Endothelial cell of umbilical vein (primary cell): ENCODE results near the gene QPCTL. TPM values are rescaled to one million over a fixed set of nuclear protein-coding genes. Genes with fewer than 3 reads are reported as not detected.

Experiments used
- BruUV-seq: library from RNA; stranded (reverse); fragments of 400-500 nt; replicated peaks from 2 replicates; lab custom pipeline; 2021; lab: Mats Ljungman, UMichigan
- CTCF ChIA-PET: fragments of 300-600, 350-600 bp; sonication (Branson Sonifier 250); formaldehyde crosslinking; loops from one replicate; lab custom pipeline; 2021; ENCODE audit warnings: antibody characterized with exemption, inconsistent platforms; lab: Charles Lee
- POLR2A ChIA-PET: fragments of 300-600, 350-600 bp; sonication (Branson Sonifier 250); formaldehyde crosslinking; loops from one replicate; lab custom pipeline; 2021; ENCODE audit warnings: antibody characterized with exemption, inconsistent platforms; lab: Charles Lee
- DNase-seq: peaks from one replicate; pipeline ENCODE4 v3.0.0-alpha.2; 2011; ENCODE audit warnings: low read depth, low spot score
- FAIRE-seq: peaks from 2 replicates; lab custom pipeline; 2011; peaks lifted over from hg19 to GRCh38; lab: Jason Lieb, UNC
- H2AFZ ChIP-seq: 2 replicates; pipeline ENCODE4 v1.6.0; 2012; ENCODE audit warnings: low read depth, low read length, control low read depth, inconsistent platforms
- H3K27ac ChIP-seq: 2 replicates; pipeline ENCODE4 v1.5.1; 2011; ENCODE audit warnings: low read depth, mild to moderate bottlenecking, control low read depth, low read length, moderate library complexity; ENCODE audit not compliant: insufficient read depth
- H3K27me3 ChIP-seq, 2 experiments: 2 replicates each; pipeline versions ENCODE4 v1.6.0 to v1.6.1; 2011; ENCODE audit warnings: low read length in 2 of 2, mixed read lengths in 1 of 2; ENCODE audit not compliant: control insufficient read depth in 2 of 2, insufficient read depth in 2 of 2
- H3K36me3 ChIP-seq, 2 experiments: 2 replicates in 1 of 2; 3 replicates in 1 of 2; pipeline ENCODE4 v1.5.1; 2011; ENCODE audit warnings: low read length in 2 of 2, mild to moderate bottlenecking in 1 of 2, moderate library complexity in 1 of 2; ENCODE audit not compliant: control insufficient read depth in 2 of 2, insufficient read depth in 2 of 2; ENCODE audit errors: extremely low read depth in 1 of 2
- H3K4me1 ChIP-seq: 3 replicates; pipeline ENCODE4 v1.5.1; 2011; ENCODE audit warnings: mild to moderate bottlenecking, low read length; ENCODE audit not compliant: control insufficient read depth, insufficient read depth; ENCODE audit errors: extremely low read depth
- H3K4me2 ChIP-seq: 2 replicates; pipeline ENCODE4 v1.6.1; 2011; ENCODE audit warnings: low read length, control low read depth, mixed read lengths; ENCODE audit not compliant: insufficient read depth
- H3K4me3 ChIP-seq, 3 experiments: fragments of 200-600 bp in 1 of 3; sonication (generic), shearing (Covaris generic) in 1 of 3; replicated peaks in 1 of 3; 2 replicates each; pipeline ENCODE4 v1.5.1; 2011 to 2016; ENCODE audit warnings: control low read depth in 3 of 3, low read length in 3 of 3, mild to moderate bottlenecking in 2 of 3, inconsistent platforms in 1 of 3, low read depth in 1 of 3, moderate library complexity in 1 of 3; ENCODE audit not compliant: insufficient read depth in 1 of 3
- H3K79me2 ChIP-seq: 2 replicates; pipeline ENCODE4 v1.6.0; 2012; ENCODE audit warnings: low read length, inconsistent platforms; ENCODE audit not compliant: control insufficient read depth, insufficient read depth
- H3K9ac ChIP-seq: replicated peaks from 2 replicates; pipeline ENCODE3; 2011; ENCODE audit warnings: low read length, control low read depth; ENCODE audit not compliant: insufficient read depth; ENCODE audit errors: extremely low read depth
- H3K9me1 ChIP-seq: replicated peaks from 3 replicates; pipeline ENCODE4 v1.6.0; 2011; ENCODE audit warnings: mild to moderate bottlenecking, low read length; ENCODE audit not compliant: control insufficient read depth, insufficient read depth; ENCODE audit errors: extremely low read depth
- H3K9me3 ChIP-seq: replicated peaks from 2 replicates; pipeline ENCODE4 v1.5.1; 2012; ENCODE audit warnings: low read length, inconsistent platforms; ENCODE audit not compliant: control insufficient read depth, insufficient read depth
- H4K20me1 ChIP-seq: replicated peaks from 2 replicates; pipeline ENCODE3; 2011; ENCODE audit warnings: mild to moderate bottlenecking, low read length; ENCODE audit not compliant: control insufficient read depth, insufficient read depth; ENCODE audit errors: extremely low read depth
- CTCF ChIP-seq, 2 donors: IDR thresholded peaks; 1 replicate in 1 of 2; 2 replicates in 1 of 2; pipeline ENCODE4 v1.5.1; 2011; ENCODE audit warnings: low read length in 2 of 2, mild to moderate bottlenecking in 2 of 2, moderate library complexity in 2 of 2, control low read depth in 1 of 2, inconsistent platforms in 1 of 2, low read depth in 1 of 2; ENCODE audit not compliant: insufficient read depth in 1 of 2; ENCODE audit errors: extremely low read depth in 1 of 2
- EZH2 ChIP-seq: IDR thresholded peaks from 2 replicates; pipeline ENCODE4 v1.6.1; 2012; ENCODE audit warnings: borderline replicate concordance, low read depth, mild to moderate bottlenecking, moderate library complexity, low read length, inconsistent platforms; ENCODE audit not compliant: severe bottlenecking
- JUN ChIP-seq: IDR thresholded peaks from 2 replicates; pipeline ENCODE4 v1.6.1; 2011; ENCODE audit warnings: borderline replicate concordance, low read depth; ENCODE audit not compliant: insufficient read length, insufficient read depth
- MAX ChIP-seq: IDR thresholded peaks from 2 replicates; pipeline ENCODE4 v1.6.1; 2011; ENCODE audit not compliant: insufficient read depth, insufficient read length
- MYC ChIP-seq: IDR thresholded peaks from one replicate; pipeline ENCODE4 v1.6.1; 2011; ENCODE audit warnings: mild to moderate bottlenecking, low read depth, low read length
- dilution Hi-C: fragments of 300-500 bp; cut with MboI; formaldehyde crosslinking; loops from one replicate; pipeline ENCODE4 v1.15.0; 2019; ENCODE audit warnings: low sequenced_read_pairs; ENCODE audit not compliant: extremely low pct_ligation_motif_present
- intact Hi-C: fragments of 100-400 bp; cut with micrococcal nuclease; formaldehyde crosslinking; loops from one replicate; pipeline ENCODE4 v1.10.0; 2022
- polyA plus RNA-seq, 4 experiments: library from polyadenylated mRNA; depleted of rRNA in 3 of 4; stranded (reverse) in 3 of 4; unstranded in 1 of 4; fragments of >200 nt; gene quantifications; 2 replicates each; pipeline versions ENCODE4 v1.2.1 to v1.2.3, GENCODE V29; 2011 to 2012; ENCODE audit warnings: missing spikeins in 1 of 4
- total RNA-seq: library from RNA; stranded (reverse); gene quantifications from 2 replicates; pipeline ENCODE4 v1.2.3, GENCODE V29; 2021

QPCTL gene
- total and polyA plus RNA-seq, 2 donors (not counting 3 experiments of a cell fraction or from before 2014, with no cell fraction given) = 17.6 to 22.5 TPM

GRCh38 chr19:45716359-45717130, 24.1 kb downstream of the QPCTL start:
- peak overlapping the region; percentile 54 for H2AFZ ChIP-seq
- ChIA-PET CTCF (interaction anchor here (0.6 to 3.7 kb wide), 16 partner anchors 11 to 277 kb away, joined by 3 to 51 read pairs (median 5); partner anchors contain the start of genes DMPK, DMWD, FBXO46 and QPCTL), POLR2A (interaction anchor here (0.6 to 2.2 kb wide), 7 partner anchors 11 to 152 kb away, joined by 3 to 24 read pairs (median 4); partner anchors contain the start of genes FBXO46, QPCTL, SIX5 and SNRPD2)
- peak overlapping the region; percentile 43 for H3K27ac ChIP-seq
- intact Hi-C loops (loop anchor here (1.0 kb wide), 2 partner anchors 24 to 53 kb away; partner anchors contain the start of genes QPCTL and SIX5), dilution Hi-C loops (no loop called here)
- no peaks in the 10 kb centered on the region for H4K20me1 ChIP-seq
- H3K27me3 ChIP-seq = no peaks in the 10 kb centered on the region
- peak overlapping the region; percentile 76 for H3K9ac ChIP-seq
- DNase-seq (peak; percentile 49), FAIRE-seq (no peak)
- TSS peak; percentile 57 for BruUV-seq
- peaks cover 0 to 13% of the 10 kb centered on the region in 2 experiments for H3K36me3 ChIP-seq
- TF ChIP-seq CTCF (IDR thresholded peaks at IDR 0.05; ENCODE audit: extremely low read depth in 1 of 2, insufficient read depth in 1 of 2, low read depth in 1 of 2, low read length in 2 of 2) = no peak
- no peak for TF ChIP-seq EZH2
- no peak for TF ChIP-seq MYC
- TF ChIP-seq MAX = no peak
- TF ChIP-seq JUN = no peak
- no peaks in the 10 kb centered on the region for H3K9me1 ChIP-seq
- H3K4me2 ChIP-seq = peak overlapping the region; percentile 98
- peaks cover 14% of the 10 kb centered on the region for H3K4me1 ChIP-seq
- H3K79me2 ChIP-seq = peaks cover 28% of the 10 kb centered on the region
- no peaks in the 10 kb centered on the region for H3K9me3 ChIP-seq
- H3K4me3 ChIP-seq = peak overlapping the region; percentile 54 to 93 (median 61)
